IPS DF 4.7 (cell line): Measurements from ENCODE around the gene KLHL29.

ENCODE experiments used
- DNase-seq: peaks from one replicate; pipeline ENCODE4 v3.0.0-alpha.2; 2013; ENCODE audit warnings: low spot score; ENCODE audit errors: extremely low read depth

The KLHL29 gene

GRCh38 chr2:23394700-23395099 is 9.7 kb downstream of the KLHL29 start:
- DNase-seq: no peak

GRCh38 chr2:23397478-23397877 is 12.5 kb downstream of the KLHL29 start:
- DNase-seq: no peak

GRCh38 chr2:23399674-23400261 is 14.8 kb downstream of the KLHL29 start:
- DNase-seq: no peak

GRCh38 chr2:23400703-23401102 is 15.7 kb downstream of the KLHL29 start:
- DNase-seq: no peak

GRCh38 chr2:23401427-23402204 is 16.6 kb downstream of the KLHL29 start:
- DNase-seq: no peak

- no peak for DNase-seq
Observed at GRCh38 chr2:23402205-23402740, 17.3 kb downstream of the KLHL29 start.

- DNase-seq: peak; percentile 51
Observed at GRCh38 chr2:23404426-23404825, 19.4 kb downstream of the KLHL29 start.

GRCh38 chr2:23409248-23409647 is 24.3 kb downstream of the KLHL29 start:
- DNase-seq: no peak

GRCh38 chr2:23410596-23410995 is 25.6 kb downstream of the KLHL29 start:
- no peak for DNase-seq

GRCh38 chr2:23411752-23412431 is 26.9 kb downstream of the KLHL29 start:
- DNase-seq: no peak

- DNase-seq: no peak
Observed at GRCh38 chr2:23412556-23413155, 27.7 kb downstream of the KLHL29 start.

- no peak for DNase-seq
Observed at GRCh38 chr2:23413641-23414040, 28.7 kb downstream of the KLHL29 start.

- DNase-seq: no peak
Observed at GRCh38 chr2:23414106-23414505, 29.1 kb downstream of the KLHL29 start.

- DNase-seq: no peak
Observed at GRCh38 chr2:23414871-23415270, 29.9 kb downstream of the KLHL29 start.

- DNase-seq: no peak
Observed at GRCh38 chr2:23417310-23417709, 32.3 kb downstream of the KLHL29 start.

GRCh38 chr2:23418056-23418455 is 33.1 kb downstream of the KLHL29 start:
- no peak for DNase-seq

- DNase-seq: no peak
Observed at GRCh38 chr2:23418461-23418911, 33.5 kb downstream of the KLHL29 start.

- DNase-seq: no peak
Observed at GRCh38 chr2:23419171-23420090, 34.5 kb downstream of the KLHL29 start.

GRCh38 chr2:23420091-23420839 is 35.3 kb downstream of the KLHL29 start:
- no peak for DNase-seq
